Liver (tissue), 9 donors: ENCODE data around the gene LUC7L. TPM values are rescaled to one million over a fixed set of nuclear protein-coding genes. Genes with fewer than 3 reads are reported as not detected.

Source experiments
- DNase-seq: peaks from one replicate; pipeline ENCODE4 v3.0.0-alpha.2; 2017; ENCODE audit warnings: low spot score
- H3K27ac ChIP-seq, 2 donors: one replicate each; pipeline ENCODE4 v1.7.0; 2013; ENCODE audit warnings: inconsistent platforms in 2 of 2, low read length in 2 of 2, control low read depth in 1 of 2, low read depth in 1 of 2, mild to moderate bottlenecking in 1 of 2
- H3K27me3 ChIP-seq, 4 donors: one replicate each; pipeline versions ENCODE4 v1.6.1 to v1.7.0; 2013; ENCODE audit warnings: low read length in 3 of 4, inconsistent platforms in 1 of 4, mild to moderate bottlenecking in 1 of 4, moderate library complexity in 1 of 4; ENCODE audit not compliant: control insufficient read depth in 4 of 4, insufficient read depth in 4 of 4
- H3K36me3 ChIP-seq, 4 donors: one replicate each; pipeline versions ENCODE4 v1.6.1 to v1.7.0; 2013; ENCODE audit warnings: low read length in 3 of 4, mild to moderate bottlenecking in 3 of 4, low read depth in 1 of 4, moderate library complexity in 1 of 4; ENCODE audit not compliant: control insufficient read depth in 4 of 4, insufficient read depth in 3 of 4
- H3K4me1 ChIP-seq, 4 donors: one replicate each; pipeline versions ENCODE4 v1.6.1 to v1.7.0; 2013; ENCODE audit warnings: low read length in 3 of 4, mild to moderate bottlenecking in 3 of 4, moderate library complexity in 1 of 4; ENCODE audit not compliant: control insufficient read depth in 4 of 4, insufficient read depth in 4 of 4
- H3K4me3 ChIP-seq, 3 donors: one replicate each; pipeline versions ENCODE4 v1.6.1 to v1.7.0; 2013; ENCODE audit warnings: low read length in 3 of 3, control low read depth in 1 of 3, low read depth in 1 of 3, mild to moderate bottlenecking in 1 of 3
- H3K9ac ChIP-seq, 2 donors: one replicate each; pipeline ENCODE4 v1.7.0; 2013; ENCODE audit warnings: low read length in 2 of 2, mild to moderate bottlenecking in 2 of 2, moderate library complexity in 2 of 2, control low read depth in 1 of 2, low read depth in 1 of 2
- H3K9me3 ChIP-seq, 4 donors: one replicate each; pipeline versions ENCODE4 v1.6.1 to v1.7.0; 2013; ENCODE audit warnings: low read length in 3 of 4; ENCODE audit not compliant: control insufficient read depth in 4 of 4
- CTCF ChIP-seq: fragments of 150-350 bp; IDR thresholded peaks from 2 replicates; pipeline ENCODE4 v1.5.1; 2017; ENCODE audit warnings: improper control_type of control experiment, low read depth, low read length; ENCODE audit not compliant: missing input control
- EGR1 ChIP-seq, 2 donors: IDR thresholded peaks; 2 replicates each; pipeline ENCODE4 v1.6.1; 2016 to 2018; ENCODE audit warnings: antibody characterized with exemption in 2 of 2, low read depth in 2 of 2
- FOXA1 ChIP-seq: IDR thresholded peaks from 2 replicates; pipeline ENCODE4 v1.6.1; 2016; ENCODE audit warnings: antibody characterized with exemption
- FOXA2 ChIP-seq: IDR thresholded peaks from 2 replicates; pipeline ENCODE4 v1.6.1; 2016; ENCODE audit warnings: antibody characterized with exemption
- HNF4G ChIP-seq: IDR thresholded peaks from 2 replicates; pipeline ENCODE4 v1.6.1; 2016; ENCODE audit warnings: antibody characterized with exemption
- JUND ChIP-seq, 2 donors: IDR thresholded peaks; 2 replicates each; pipeline ENCODE4 v1.6.1; 2016; ENCODE audit warnings: antibody characterized with exemption in 2 of 2
- MAX ChIP-seq: IDR thresholded peaks from 2 replicates; pipeline ENCODE4 v1.6.1; 2016; ENCODE audit warnings: antibody characterized with exemption
- NR2F2 ChIP-seq: IDR thresholded peaks from 2 replicates; pipeline ENCODE4 v1.6.1; 2016; ENCODE audit warnings: antibody characterized with exemption
- RAD21 ChIP-seq, 2 donors: IDR thresholded peaks; 2 replicates each; pipeline ENCODE4 v1.6.1; 2016; ENCODE audit warnings: antibody characterized with exemption in 2 of 2, mild to moderate bottlenecking in 2 of 2
- REST ChIP-seq: IDR thresholded peaks from 2 replicates; pipeline ENCODE4 v1.6.1; 2016; ENCODE audit warnings: antibody characterized with exemption, mild to moderate bottlenecking
- RXRA ChIP-seq, 2 donors: IDR thresholded peaks; 2 replicates each; pipeline ENCODE4 v1.6.1; 2017 to 2018; ENCODE audit warnings: antibody characterized with exemption in 2 of 2, mild to moderate bottlenecking in 1 of 2
- TAF1 ChIP-seq: conservative IDR thresholded peaks from 2 replicates; pipeline ENCODE4 v1.6.1; 2016; ENCODE audit warnings: antibody characterized with exemption, mild to moderate bottlenecking
- ZBTB33 ChIP-seq: IDR thresholded peaks from 2 replicates; pipeline ENCODE4 v1.6.1; 2016; ENCODE audit warnings: antibody characterized with exemption
- WGBS: extraction: QIAGEN DNeasy Blood & Tissue Kit; methylation state at CpG from one replicate; pipeline ENCODE4 v1.1.7; 2013; 5-methylcytosine and 5-hydroxymethylcytosine counted together
- polyA plus RNA-seq, 2 donors: library from polyadenylated mRNA; stranded (reverse) in 1 of 2; unstranded in 1 of 2; fragments of 200-250 nt in 1 of 2; fragments of >200 nt in 1 of 2; fragmentation: Nextera tagmentation in 1 of 2; extraction: Ambion mirVana in 1 of 2; gene quantifications; one replicate each; pipeline versions ENCODE4 v1.2.1 to v1.2.3, GENCODE V29; 2013 to 2015
- total RNA-seq, 2 donors: library from RNA; depleted of rRNA; stranded (reverse); fragments of >200 nt; gene quantifications; one replicate each; pipeline ENCODE4 v1.2.3, GENCODE V29; 2014
- donor health status: healthy.
- donor health status: healthy.
- donor health status: healthy.
- donor health status: healthy.
- donor health status: healthy.

Gene LUC7L
- total and polyA plus RNA-seq, 4 donors: 11.5 to 34.3 (median 19.6) TPM

GRCh38 chr16:152141-153128, 76.8 kb downstream of the LUC7L start, which contains the start of gene HBZ (continued):
- TF ChIP-seq MAX (no peak), FOXA1 (no peak), JUND (IDR thresholded peaks at IDR 0.05) (no peak), ZBTB33 (no peak)

- WGBS: 44% methylated on average over 9 of the region's 9 CpGs
These were observed 80.1 kb downstream of the LUC7L start for GRCh38 chr16:149024-149660.

GRCh38 chr16:146646-147045, 82.6 kb downstream of the LUC7L start:
- no peaks in the 10 kb centered on the region for H3K27me3 ChIP-seq
- H3K36me3 ChIP-seq: no peaks in the 10 kb centered on the region
- DNase-seq: no peak
- 85% methylated on average over 2 of the region's 2 CpGs for WGBS
- no peaks in the 10 kb centered on the region for H3K9me3 ChIP-seq
- no peak overlapping the region for H3K4me3 ChIP-seq
- no peak overlapping the region for H3K9ac ChIP-seq
- no peak overlapping the region for H3K27ac ChIP-seq
- no peaks in the 10 kb centered on the region for H3K4me1 ChIP-seq
- TF ChIP-seq RXRA (IDR thresholded peaks at IDR 0.05) (no peak), TAF1 (no peak), CTCF (no peak), RAD21 (IDR thresholded peaks at IDR 0.05) (no peak), HNF4G (no peak), REST (no peak), ZBTB33 (no peak), FOXA2 (no peak), NR2F2 (no peak)

More at GRCh38 chr16:149024-149660, 80.1 kb downstream of the LUC7L start:
- H3K27ac ChIP-seq: no peak overlapping the region
- no peak for TF ChIP-seq EGR1 (IDR thresholded peaks at IDR 0.05; ENCODE audit: low read depth in 2 of 2)
- no peak for TF ChIP-seq CTCF
- H3K4me1 ChIP-seq: peaks cover 0 to under 1% (median under 1%) of the 10 kb centered on the region in 4 donors
- H3K27me3 ChIP-seq: no peaks in the 10 kb centered on the region
- H3K4me3 ChIP-seq: no peak overlapping the region
- no peak for DNase-seq
- no peaks in the 10 kb centered on the region for H3K9me3 ChIP-seq
- no peaks in the 10 kb centered on the region for H3K36me3 ChIP-seq
- H3K9ac ChIP-seq: no peak overlapping the region
